Raji (cell line): Measurements from ENCODE around the gene ROCK2.

Experiments
- POLR2A ChIP-seq: IDR thresholded peaks from 2 replicates; pipeline ENCODE4 v1.6.1; 2011; ENCODE audit warnings: low read depth, low read length, control low read depth; ENCODE audit not compliant: insufficient read depth

The ROCK2 gene

GRCh38 chr2:11344342-11344955 lies at the start of gene ROCK2:
Gene ROCK2 (minus strand): TSS chr2:11344636. CDS start chr2:11344136, 500 bp downstream.
- TF ChIP-seq POLR2A: peak; percentile 70

DNA sequence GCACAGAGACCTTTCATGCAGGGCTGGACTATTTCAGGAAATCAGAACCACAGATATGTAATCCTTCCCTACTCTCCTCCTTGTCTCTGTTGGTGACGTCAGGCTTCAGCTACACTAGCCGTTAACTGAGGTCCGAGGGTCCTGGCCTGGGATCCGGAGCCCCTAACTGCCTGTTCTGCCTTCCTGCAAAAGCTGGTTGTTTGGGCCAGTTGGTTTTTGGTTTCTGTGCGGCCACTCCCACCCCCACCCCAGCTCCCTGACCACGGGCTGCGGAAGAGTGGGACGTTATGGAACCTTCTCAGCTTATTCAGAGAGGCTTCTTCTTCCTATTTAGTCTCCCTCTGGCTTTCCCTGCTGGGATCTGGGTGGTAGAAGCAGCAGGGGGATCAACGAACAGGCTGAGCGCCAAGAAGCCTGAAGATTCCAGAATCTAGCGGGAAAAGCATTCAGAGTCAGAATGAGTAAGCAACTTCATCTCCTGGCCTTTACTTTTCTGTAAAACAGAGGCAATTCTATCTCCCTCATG lies 49.3 kb upstream of the ROCK2 start:
- no peak for TF ChIP-seq POLR2A

DNA sequence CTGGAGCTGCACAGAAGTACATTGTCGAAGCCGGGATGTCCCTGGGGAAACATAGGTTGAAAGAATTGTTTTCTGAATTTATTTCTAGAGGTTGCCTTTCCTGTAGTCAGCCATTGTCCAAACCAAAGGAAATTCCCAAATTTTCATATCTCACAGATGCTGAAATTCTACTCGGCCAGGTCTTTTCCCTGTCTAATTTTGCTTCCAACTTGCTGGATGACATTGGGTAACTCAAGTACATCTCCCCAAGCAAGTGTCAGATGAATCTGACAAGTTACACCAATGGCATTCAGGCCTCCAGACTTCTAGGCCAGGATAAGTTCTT lies 47.5 kb upstream of the ROCK2 start:
- TF ChIP-seq POLR2A: no peak

DNA sequence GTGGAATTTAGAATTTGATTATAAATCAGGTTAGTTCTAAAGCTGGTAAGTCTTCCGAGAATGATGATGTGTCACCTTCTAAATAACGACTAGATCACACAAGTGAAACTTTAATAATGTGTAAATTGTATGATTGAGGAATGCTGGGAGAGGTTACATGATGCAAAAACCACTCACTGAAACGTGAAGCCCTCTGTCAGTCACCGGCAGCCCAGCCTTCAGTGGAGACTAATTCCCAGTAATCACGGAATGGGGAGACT lies 45.9 kb upstream of the ROCK2 start:
- TF ChIP-seq POLR2A: no peak

- TF ChIP-seq POLR2A: no peak
Observed at GRCh38 chr2:11389551-11390398, 45.3 kb upstream of the ROCK2 start.

DNA sequence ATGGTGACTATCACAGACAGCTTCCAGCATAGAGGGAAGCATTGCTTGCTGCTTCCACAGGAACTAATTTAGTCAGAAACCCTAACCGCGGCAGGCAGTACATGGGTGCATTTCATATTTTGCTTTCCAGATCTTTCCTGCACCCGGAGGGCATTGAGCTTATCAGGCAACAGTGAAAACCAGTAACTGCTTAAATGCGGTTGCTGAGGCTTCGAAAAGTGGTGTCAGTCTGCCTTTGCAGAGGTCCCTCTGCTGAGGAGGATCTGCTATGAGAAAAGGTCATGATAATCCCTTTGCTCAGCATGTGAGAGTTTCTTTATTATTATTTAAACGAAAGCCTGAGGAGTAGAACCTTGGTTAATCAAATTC lies 44.6 kb upstream of the ROCK2 start:
- TF ChIP-seq POLR2A: no peak

DNA sequence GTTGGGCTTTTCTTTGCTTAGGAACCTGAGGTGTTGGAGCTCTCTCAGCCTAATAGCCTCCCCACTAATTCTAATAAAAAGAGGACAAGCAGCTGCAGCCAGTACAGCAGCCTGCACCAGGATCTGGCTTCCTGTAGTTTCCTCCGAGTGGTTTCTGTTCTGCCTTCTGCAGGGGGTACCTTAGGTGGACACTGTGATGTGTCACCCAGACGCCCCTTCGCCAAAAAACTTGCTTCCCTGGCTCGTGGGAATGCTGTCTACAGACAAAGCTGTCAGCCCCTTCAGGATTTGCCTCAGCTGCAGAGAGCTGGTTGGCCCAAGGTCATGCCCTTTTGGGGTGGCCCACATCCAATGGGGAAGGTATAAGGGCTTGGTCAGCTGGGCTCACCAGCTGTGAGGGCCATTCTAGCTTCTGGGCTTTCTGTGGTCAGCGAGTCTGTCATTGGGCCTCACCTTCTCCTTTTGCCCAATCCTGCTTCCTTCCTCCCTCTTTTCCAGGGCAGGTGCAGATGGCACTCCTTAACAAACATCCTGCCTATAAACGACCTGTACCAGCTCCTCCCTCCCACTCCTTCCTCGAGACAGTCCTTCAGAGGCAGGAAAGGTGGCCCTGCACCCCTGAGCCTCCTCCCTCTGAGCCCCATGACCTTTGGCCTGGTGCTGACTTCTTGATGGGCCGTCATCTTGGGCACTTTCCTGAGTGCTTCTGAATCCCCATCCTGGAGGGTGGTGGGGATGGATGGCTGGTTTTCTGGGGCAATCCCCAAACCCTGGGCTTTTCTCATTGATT lies 44.0 kb upstream of the ROCK2 start:
- TF ChIP-seq POLR2A: no peak

GRCh38 chr2:11387843-11388242 lies 43.4 kb upstream of the ROCK2 start:
- TF ChIP-seq POLR2A: no peak

- TF ChIP-seq POLR2A: no peak
Observed at GRCh38 chr2:11387100-11387390, 42.6 kb upstream of the ROCK2 start.

- no peak for TF ChIP-seq POLR2A
Observed at GRCh38 chr2:11385847-11386246, 41.4 kb upstream of the ROCK2 start.

DNA sequence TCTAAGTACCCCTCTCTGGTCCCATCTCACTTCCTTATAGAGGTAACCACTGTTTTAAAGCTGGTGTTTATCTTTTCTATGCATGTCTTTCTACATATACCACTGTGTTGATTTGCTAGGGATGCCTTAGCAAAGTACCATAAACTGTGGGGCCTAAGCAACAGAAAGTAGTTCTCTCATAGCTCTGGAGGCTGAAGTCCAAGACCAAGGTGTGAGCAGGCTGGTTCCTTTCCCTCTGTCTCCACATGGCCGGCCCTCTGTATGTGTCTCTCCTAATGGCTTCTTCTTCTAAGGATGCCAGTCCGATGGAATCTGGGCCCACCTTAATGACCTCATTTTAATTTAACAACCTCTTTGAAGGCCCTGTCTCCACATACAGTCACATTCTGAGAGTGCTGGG lies 40.8 kb upstream of the ROCK2 start:
- TF ChIP-seq POLR2A: no peak

DNA sequence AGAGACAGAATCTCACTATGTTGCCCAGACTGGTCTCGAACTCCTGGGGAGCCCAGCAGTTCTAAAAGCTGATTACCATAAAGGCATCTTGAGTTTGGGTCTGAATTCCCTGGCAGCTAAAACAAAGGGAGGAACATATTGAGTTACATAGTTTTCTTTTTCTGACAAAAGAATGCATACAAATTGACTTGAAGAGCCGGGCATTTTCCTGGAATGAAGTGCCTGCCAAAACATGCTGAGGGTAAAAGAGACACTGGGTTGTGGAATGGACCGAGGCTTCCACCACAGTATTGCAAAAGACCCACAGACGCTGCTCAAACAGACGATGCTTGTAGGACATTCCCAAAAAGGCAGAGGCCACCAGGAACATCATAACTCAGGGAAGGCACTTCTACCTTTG lies 35.1 kb upstream of the ROCK2 start:
- no peak for TF ChIP-seq POLR2A

GRCh38 chr2:11377928-11378545 lies 33.6 kb upstream of the ROCK2 start:
- no peak for TF ChIP-seq POLR2A

DNA sequence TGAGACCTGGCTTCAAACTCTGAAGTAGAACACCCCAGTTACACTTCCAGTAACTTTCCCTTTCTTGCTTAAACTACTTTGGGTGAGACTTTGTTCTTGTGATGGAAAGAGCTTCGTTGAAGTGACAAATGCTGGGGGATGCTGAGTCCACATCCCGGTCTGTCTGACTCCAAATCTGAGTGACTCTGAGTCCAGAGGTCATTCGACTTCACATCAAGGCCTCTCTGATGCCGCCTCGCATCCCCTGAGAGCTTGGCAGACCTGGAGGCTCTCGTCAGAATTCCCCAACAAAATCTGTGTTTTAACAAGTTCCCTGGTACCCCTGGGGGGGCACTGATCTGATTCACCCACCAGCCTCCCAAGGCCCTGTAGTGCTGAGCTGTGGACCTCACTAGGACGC lies 31.6 kb upstream of the ROCK2 start:
- TF ChIP-seq POLR2A: no peak

DNA sequence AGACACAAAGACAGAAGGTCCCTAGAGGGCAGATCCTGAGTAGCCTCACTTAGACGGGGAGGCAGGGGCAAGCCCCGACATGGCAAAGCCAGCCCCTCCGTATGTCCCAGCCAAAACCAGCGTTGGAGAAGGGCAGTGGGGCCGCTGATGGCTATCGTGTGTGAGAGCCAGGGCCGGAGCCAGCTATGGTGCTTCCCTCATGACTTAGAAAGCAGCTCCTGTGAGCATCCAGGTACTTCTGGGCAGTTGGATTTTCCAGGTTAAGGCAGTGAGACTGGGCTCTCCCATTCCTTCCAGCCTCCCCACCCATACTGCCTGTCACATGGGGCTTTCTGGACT lies 31.2 kb upstream of the ROCK2 start:
- no peak for TF ChIP-seq POLR2A
